Neural progenitor cell (in vitro differentiated cells): ENCODE measurements around the gene FCGR3B.
"Not testable (repeated sequence)": the region's sequence is repeated elsewhere in the genome, so short reads cannot be mapped to it uniquely, and the experiment has no call there.

Source experiments
- EZH2 ChIP-seq: fragments of 200-600 bp; sonication (generic); IDR thresholded peaks from 2 replicates; pipeline ENCODE4 v1.6.1; 2017; ENCODE audit warnings: antibody characterized with exemption, mild to moderate bottlenecking, moderate library complexity
- TF ChIP-seq, protein P1 (sequence below): fragments of 200-600 bp; sonication (generic); IDR thresholded peaks from 2 replicates; pipeline ENCODE4 v1.5.1; 2017; ENCODE audit warnings: antibody characterized with exemption, mild to moderate bottlenecking

DNA sequence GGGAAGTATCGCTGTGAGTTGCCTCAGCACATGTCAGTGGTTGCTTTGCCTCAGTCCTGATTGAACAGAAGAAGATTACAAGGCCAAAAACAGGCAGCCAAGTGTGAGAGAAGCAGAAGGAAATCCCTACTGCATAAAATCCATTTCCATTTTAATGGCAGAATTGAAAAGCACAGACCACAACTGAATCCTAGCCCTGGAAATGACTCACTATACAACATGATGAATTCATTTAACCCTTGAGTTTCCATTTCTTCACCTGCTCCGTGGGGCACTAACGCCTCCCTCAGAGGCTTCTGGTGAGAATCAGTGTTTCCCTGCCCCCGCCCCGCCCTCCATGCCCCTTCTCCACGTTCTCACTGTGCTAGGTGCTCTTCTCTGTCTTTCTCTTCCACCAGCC lies 41.1 kb downstream of the FCGR3B start:
- TF ChIP-seq, protein P1, sequence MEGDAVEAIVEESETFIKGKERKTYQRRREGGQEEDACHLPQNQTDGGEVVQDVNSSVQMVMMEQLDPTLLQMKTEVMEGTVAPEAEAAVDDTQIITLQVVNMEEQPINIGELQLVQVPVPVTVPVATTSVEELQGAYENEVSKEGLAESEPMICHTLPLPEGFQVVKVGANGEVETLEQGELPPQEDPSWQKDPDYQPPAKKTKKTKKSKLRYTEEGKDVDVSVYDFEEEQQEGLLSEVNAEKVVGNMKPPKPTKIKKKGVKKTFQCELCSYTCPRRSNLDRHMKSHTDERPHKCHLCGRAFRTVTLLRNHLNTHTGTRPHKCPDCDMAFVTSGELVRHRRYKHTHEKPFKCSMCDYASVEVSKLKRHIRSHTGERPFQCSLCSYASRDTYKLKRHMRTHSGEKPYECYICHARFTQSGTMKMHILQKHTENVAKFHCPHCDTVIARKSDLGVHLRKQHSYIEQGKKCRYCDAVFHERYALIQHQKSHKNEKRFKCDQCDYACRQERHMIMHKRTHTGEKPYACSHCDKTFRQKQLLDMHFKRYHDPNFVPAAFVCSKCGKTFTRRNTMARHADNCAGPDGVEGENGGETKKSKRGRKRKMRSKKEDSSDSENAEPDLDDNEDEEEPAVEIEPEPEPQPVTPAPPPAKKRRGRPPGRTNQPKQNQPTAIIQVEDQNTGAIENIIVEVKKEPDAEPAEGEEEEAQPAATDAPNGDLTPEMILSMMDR: not testable (repeated sequence)
- not testable (repeated sequence) for TF ChIP-seq EZH2
